Islet precursor cell (in vitro differentiated cells): ENCODE results near the gene ANAPC10.
"Not testable (repeated sequence)": the region's sequence is repeated elsewhere in the genome, so short reads cannot be mapped to it uniquely, and the experiment has no call there.

Experiments
- DNase-seq: peaks from one replicate; pipeline ENCODE4 v3.0.0-alpha.2; 2018

Gene ANAPC10

GRCh38 chr4:145097821-145098674 lies at the start of gene ANAPC10, which contains the start of gene ABCE1:
ANAPC10 (minus strand) TSS chr4:145098196; CDS start chr4:145096099, 2,097 bp downstream.
ABCE1 (plus strand) TSS chr4:145098311; CDS start chr4:145104413, 6,102 bp downstream.
- peak; percentile 97 for DNase-seq

GRCh38 chr4:145136219-145136618 lies 38.2 kb upstream of the ANAPC10 start:
- DNase-seq: not testable (repeated sequence)

DNA sequence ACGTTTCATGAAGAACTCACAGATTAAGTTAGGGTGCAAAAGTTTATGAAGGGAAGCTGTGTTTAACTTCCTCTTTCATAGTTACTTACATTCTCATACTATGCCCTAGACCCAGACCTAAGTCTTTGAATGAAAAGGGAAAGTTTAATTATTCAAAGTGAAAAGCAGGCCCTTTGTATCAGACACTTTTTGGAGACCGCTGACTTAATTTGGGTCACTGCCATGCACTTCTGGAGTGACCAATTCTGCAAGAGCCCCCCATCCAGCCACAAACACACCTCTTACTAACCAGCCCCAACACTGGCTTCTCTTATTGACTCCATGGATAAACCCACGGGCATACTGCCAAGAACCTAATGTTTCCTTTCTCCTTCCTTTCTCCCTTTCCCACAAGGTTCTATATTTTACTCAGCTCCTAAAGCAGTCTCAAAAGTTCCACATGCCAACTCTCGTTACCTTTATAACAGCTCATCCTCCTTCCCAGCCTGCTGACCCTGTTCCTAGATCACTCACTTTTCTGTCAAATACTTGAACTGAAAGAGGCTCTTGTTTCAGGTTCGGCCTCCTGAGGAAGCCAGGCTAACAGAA lies 34.6 kb upstream of the ANAPC10 start:
- DNase-seq: no peak

- DNase-seq: no peak
These were observed 33.9 kb upstream of the ANAPC10 start for GRCh38 chr4:145131848-145132247.

DNA sequence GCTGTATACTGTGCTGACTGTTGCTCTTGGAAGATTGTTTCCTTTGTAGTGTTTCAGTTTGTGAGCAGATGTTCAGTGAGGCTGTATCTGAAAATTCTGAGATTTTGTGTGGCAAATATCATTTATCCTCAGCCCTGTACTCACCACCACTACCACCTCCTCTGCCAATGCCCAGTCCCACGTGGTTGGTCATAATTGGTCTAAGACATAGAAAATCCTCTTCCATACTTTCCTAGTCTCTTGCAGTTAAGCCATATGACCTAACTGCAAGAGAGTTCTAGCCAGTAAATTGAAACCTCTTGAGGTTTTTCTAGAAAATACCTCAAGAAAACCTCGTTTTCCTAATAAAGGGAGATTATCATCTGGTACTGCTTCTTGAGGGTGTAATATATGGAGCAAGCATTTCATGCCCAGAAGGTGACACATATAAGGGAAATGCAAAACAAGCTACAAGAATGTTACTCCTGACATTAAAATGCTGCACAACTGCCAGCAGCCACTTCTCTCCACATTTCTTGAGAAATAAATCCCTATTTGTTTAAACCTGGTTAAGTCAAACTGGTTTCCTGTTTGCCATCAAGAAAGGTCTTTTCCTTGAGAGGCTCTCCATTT lies 32.9 kb upstream of the ANAPC10 start:
- no peak for DNase-seq

DNA sequence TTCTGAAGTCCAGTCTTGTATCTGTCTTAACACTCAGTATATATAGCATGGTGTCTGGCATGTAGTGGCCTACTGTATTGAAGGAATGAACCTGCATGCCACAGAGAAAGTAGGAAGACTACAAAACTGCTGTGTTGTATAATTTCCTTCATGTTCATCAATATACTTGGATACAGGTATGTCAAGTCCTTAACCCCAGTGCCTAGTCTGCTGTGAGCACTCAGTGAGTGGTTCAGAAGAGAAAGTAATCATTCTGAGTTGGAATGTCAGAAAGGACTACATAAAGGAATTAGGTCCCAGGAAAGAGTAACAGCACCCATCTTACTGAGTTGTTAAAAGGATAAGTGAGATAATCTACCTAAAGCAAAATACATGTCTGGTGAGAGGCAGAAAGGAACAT lies 32.1 kb upstream of the ANAPC10 start:
- no peak for DNase-seq

DNA sequence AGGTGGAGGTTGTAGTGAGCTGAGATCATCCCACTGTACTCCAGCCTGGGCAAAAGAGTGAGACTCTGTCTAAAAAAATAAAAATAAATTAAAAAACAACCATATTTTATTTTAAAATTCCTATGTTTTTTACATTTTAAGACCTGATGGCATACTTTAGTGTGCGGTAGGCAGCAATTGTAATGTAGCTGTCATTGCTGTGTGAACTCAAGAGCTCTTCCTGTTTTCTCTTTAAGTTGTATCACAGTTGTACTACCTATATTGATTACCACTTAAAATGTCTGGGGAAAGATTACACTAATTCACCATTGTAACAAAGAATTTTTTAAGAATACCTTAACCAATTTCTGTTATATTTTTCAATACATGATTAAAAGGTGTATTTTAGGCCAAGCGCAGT lies 27.4 kb upstream of the ANAPC10 start:
- DNase-seq: no peak

GRCh38 chr4:145108128-145108527 lies 10.1 kb upstream of the ANAPC10 start:
- DNase-seq: no peak

DNA sequence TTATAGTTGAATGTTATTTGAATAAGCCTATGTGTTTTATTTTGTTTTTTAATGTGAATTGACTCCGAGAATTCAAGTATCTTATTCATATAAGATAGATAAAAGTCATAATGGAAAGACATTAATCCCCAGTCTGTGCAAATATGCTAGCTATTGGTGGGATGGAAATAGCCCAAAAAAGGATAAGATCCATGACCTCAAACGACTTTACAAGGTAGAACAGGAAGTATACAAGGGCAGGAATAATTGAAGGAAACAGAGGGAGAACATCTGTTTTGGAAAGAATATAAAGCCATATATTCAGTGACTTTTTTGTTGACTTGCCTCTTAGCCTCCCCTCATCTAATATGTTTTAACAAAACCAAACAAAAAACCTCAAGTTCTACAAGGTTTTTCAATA lies 9.1 kb upstream of the ANAPC10 start:
- no peak for DNase-seq

- DNase-seq: no peak
These were observed 5.5 kb upstream of the ANAPC10 start for GRCh38 chr4:145103496-145103895.

- no peak for DNase-seq
These were observed 4.6 kb upstream of the ANAPC10 start for GRCh38 chr4:145102619-145103018.

- DNase-seq: no peak
These were observed 3.1 kb upstream of the ANAPC10 start for GRCh38 chr4:145101091-145101490.

GRCh38 chr4:145099653-145100052 lies 1.7 kb upstream of the ANAPC10 start:
- no peak for DNase-seq

- no peak for DNase-seq
These were observed 660 bp upstream of the ANAPC10 start for GRCh38 chr4:145098675-145099037.

DNA sequence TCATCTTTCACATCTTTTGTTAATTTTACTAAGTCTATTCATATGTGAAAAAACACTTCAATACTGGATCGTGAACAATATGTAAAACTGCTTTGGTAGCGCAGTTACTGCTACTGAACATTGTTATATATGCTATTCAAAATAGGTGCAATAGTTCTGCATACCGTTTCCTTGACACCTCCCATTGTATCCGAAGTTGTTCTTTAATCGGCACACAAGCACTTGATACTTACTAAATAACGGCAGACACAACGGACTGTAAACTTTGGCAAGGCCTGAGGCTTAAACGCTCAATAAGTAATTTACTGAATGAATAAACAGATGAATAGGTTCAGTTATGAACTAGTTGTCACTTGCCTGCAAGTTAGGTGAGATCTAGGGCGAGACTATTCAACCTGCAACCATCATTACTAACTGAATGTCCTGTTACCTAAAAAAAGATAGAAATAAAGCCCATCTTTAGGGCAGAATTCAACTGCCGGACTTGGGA lies 620 bp downstream of the ANAPC10 start:
- DNase-seq: no peak

DNA sequence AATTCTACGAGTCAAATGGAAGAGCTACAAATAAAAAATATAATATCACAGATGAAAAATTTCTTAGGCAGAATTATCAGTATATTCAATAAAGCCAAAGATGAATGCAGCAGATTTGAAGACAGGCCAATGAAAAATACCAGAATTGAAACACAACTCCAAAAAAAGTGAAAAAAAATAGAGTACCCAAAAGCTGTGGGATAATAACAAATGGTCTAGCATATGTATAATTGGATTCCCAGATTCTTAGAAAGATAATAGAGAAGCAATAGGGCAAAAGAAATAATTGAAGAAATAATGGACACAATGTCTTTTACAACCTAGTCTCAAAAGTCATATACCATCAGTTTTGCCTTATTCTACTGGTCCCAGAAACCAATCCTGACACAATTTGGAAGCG lies 4.4 kb downstream of the ANAPC10 start:
- DNase-seq: no peak

GRCh38 chr4:145090380-145090779 lies 7.6 kb downstream of the ANAPC10 start:
- DNase-seq: no peak

DNA sequence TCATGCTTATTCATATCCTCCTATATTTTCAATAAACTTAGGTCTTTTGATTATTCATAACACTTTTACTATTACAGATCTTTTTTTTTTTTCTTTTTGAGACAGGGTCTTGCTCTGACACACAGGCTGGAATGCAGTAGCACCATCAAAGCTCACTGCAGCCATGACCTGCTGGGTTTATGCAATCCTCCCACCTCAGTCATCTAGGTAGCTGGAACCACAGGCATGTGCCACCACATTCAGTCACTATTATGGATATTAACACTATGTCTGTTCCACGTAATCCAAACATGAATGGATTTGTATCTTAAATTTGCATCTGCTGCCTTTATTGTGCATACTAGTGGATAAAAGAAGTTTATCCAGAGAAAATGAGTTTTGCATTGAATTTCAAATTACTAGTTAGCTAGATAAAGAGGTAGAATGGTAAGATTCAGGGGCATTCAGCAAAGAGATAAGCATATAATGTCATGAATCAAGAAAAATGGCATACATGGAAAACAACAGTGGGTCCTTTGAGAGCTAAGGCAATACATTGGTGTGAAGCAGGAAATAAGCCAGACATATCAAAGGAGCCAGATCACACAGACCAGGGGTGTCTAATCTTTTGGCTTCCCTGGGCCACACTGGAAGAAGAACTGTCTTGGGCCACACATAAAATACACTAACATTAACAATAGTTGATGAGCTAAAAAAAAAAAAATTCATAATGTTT lies 13.9 kb downstream of the ANAPC10 start:
- DNase-seq: peak; percentile 84

DNA sequence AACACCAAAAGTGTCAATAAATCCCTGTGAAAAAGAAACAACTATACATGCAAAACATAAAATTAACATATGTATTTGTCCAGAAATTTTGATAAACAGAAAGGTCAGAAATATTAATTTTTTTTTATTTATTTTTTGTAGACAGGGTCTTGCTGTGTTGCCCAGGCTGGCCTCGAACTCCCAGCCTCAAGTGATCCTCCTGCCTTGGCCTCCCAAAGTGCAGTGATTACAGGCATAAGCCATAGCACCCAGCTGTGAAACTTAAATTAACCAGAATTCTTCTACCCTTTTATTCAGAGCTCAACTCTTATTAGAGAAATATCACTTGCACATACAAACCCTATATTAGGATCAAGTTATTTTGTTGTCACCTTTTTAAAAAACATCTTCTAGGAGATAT lies 16.2 kb downstream of the ANAPC10 start:
- no peak for DNase-seq

DNA sequence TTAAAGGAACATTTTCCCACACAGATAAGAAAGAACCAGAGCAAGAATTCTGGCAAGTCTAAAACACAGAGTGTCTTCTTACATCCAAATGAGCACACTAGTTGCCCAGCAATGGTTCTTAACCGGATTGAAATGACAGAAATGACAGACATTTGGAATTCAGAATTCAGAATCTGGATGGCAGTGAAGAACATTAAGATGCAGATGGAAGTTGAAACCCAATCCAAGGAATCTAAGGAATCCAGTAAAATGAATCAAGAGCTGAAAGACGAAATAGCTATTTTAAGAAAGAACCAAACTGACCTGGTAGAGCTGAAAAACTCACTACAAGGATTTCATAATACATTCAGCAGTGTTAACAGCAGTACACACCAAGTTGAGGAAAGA lies 21.5 kb downstream of the ANAPC10 start:
- no peak for DNase-seq

DNA sequence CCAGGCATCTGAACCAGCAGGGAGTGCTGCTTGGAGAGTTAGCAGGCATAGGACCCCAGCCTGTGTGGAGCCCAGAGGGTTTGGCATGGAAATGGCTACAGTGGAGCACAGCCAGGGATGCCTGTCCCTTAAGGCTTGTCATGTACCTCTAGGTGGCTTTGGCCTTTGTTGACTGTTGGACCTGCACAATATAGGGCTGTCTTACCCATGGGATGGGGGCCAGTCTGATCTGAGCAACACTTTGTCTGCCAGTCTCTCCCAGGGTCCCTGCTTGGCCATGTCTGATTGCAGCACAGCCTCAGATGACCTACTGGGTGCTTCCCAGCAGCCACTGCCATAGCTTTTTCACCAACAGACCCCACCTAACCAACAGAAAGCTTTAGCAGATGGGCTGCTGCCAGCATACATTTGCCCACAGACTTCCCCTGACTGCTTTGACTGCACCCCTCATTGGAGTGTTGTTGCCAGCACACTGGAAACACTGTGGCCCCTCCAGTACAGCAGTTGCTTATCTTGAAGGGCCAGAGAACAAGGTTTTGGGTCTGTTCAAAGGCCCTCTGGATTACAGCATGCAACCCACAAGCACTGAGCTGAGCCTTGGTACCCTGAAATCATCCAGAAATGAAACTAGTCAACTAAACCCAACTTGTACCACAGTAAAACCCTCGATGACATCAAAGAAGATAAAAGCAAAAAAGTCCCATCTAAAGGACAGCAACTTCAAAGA lies 22.1 kb downstream of the ANAPC10 start:
- no peak for DNase-seq

DNA sequence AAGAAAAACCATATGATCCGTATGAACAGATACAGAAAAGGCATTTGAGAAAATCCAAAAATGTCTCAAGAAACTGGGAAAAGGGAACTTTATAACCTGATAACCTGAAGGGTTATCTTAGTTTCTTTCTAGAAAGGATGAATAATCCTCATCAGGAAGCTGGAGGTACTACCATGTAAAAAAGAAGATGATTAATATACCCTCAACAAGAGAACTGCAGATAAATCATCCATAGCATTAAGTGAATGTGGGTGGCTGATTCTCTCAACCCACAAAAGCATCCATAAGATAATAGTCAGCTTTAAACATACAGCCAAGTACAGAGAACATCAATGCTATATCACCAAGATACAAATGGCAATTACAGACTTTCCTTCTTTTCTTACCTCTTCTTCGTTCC lies 26.4 kb downstream of the ANAPC10 start:
- DNase-seq: no peak

GRCh38 chr4:145069361-145069760 lies 28.6 kb downstream of the ANAPC10 start:
- DNase-seq: peak; percentile 61
